Measurements from ENCODE around the gene CACNA1F.

- TF ChIP-seq CTCF (IDR thresholded peaks at IDR 0.05): peak in 1 of 6 experiments; percentile 21
- TF ChIP-seq POLR2A (IDR thresholded peaks at IDR 0.05): peak; percentile 52 to 65
These were observed 33.0 kb downstream of the CACNA1F start, which contains the start of gene SYP for GRCh38 chrX:49199906-49200771.
